Caco-2 (cell line): Measurements from ENCODE around the gene DKK1. TPM values are rescaled to one million over a fixed set of nuclear protein-coding genes. Genes with fewer than 3 reads are reported as not detected.

Experiments
- BruUV-seq: library from RNA; stranded (reverse); fragments of 400-500 nt; replicated peaks from 2 replicates; lab custom pipeline; 2021; lab: Mats Ljungman, UMichigan
- CTCF ChIA-PET: fragments of 300-600 bp; sonication (Branson Sonifier 250); formaldehyde crosslinking; loops from one replicate; lab custom pipeline; 2022; ENCODE audit warnings: antibody characterized with exemption; lab: Charles Lee
- POLR2A ChIA-PET: fragments of 300-600 bp; sonication (Branson Sonifier 250); formaldehyde crosslinking; loops from one replicate; lab custom pipeline; 2022; ENCODE audit warnings: antibody characterized with exemption; lab: Charles Lee
- DNase-seq, 2 experiments: peaks; one replicate each; pipeline versions ENCODE4 v3.0.0 to v3.0.0-alpha.2; 2020 to 2022
- H3K27me3 ChIP-seq: replicated peaks from 2 replicates; pipeline ENCODE4 v1.6.0; 2011; ENCODE audit warnings: low read length; ENCODE audit not compliant: control insufficient read depth, insufficient read depth
- H3K36me3 ChIP-seq: 2 replicates; pipeline ENCODE4 v1.5.1; 2011; ENCODE audit warnings: low read length; ENCODE audit not compliant: control insufficient read depth, insufficient read depth
- H3K4me1 ChIP-seq: fragments of 250-450 bp; sonication (Bioruptor Pico); 2 replicates; pipeline ENCODE4 v1.5.1; 2020; ENCODE audit warnings: mild to moderate bottlenecking
- H3K4me3 ChIP-seq: 2 replicates; pipeline ENCODE4 v1.5.1; 2011; ENCODE audit warnings: low read depth, mild to moderate bottlenecking, control low read depth, low read length
- H3K9me3 ChIP-seq: fragments of 250-450 bp; sonication (Bioruptor Pico); 2 replicates; pipeline ENCODE4 v1.5.1; 2020; ENCODE audit warnings: mild to moderate bottlenecking, moderate library complexity
- H3K27ac Mint-ChIP-seq: one replicate; pipeline ENCODE4 v1.8.0; 2022; ENCODE audit warnings: mixed read lengths; ENCODE audit not compliant: unreplicated experiment
- H3K27me3 Mint-ChIP-seq: one replicate; pipeline ENCODE4 v1.8.0; 2022; ENCODE audit warnings: mixed read lengths; ENCODE audit not compliant: insufficient read depth, unreplicated experiment
- H3K36me3 Mint-ChIP-seq: one replicate; pipeline ENCODE4 v1.8.0; 2022; ENCODE audit warnings: mild to moderate bottlenecking, mixed read lengths; ENCODE audit not compliant: insufficient read depth, unreplicated experiment
- H3K4me1 Mint-ChIP-seq: one replicate; pipeline ENCODE4 v1.8.0; 2022; ENCODE audit warnings: low read depth, mixed read lengths; ENCODE audit not compliant: unreplicated experiment
- H3K4me3 Mint-ChIP-seq: one replicate; pipeline ENCODE4 v1.8.0; 2022; ENCODE audit warnings: mild to moderate bottlenecking, moderate library complexity, mixed read lengths; ENCODE audit not compliant: unreplicated experiment
- H3K9me3 Mint-ChIP-seq: one replicate; pipeline ENCODE4 v1.8.0; 2022; ENCODE audit warnings: mixed read lengths; ENCODE audit not compliant: unreplicated experiment
- intact Hi-C: fragments of 100-400 bp; cut with micrococcal nuclease; formaldehyde crosslinking; loops from one replicate; pipeline ENCODE4 v1.10.0; 2022; ENCODE audit not compliant: unreplicated experiment
- total RNA-seq: library from RNA; stranded (reverse); gene quantifications from 2 replicates; pipeline ENCODE4 v1.2.3, GENCODE V29; 2022
- TF ChIP-seq, protein P1 (sequence below), 2 experiments: fragments of 200-600 bp in 1 of 2; IDR thresholded peaks; 1 replicate in 1 of 2; 2 replicates in 1 of 2; pipeline versions ENCODE4 v1.5.1 to v1.8.0; 2011 to 2022; ENCODE audit warnings: antibody characterized with exemption in 1 of 2, control low read depth in 1 of 2, inconsistent platforms in 1 of 2, low read depth in 1 of 2, low read length in 1 of 2, mild to moderate bottlenecking in 1 of 2, moderate library complexity in 1 of 2; ENCODE audit not compliant: insufficient read depth in 1 of 2, severe bottlenecking in 1 of 2, unreplicated experiment in 1 of 2

Gene DKK1
- total RNA-seq, 1 experiment from 2014 or later: 1,866 TPM

DNA sequence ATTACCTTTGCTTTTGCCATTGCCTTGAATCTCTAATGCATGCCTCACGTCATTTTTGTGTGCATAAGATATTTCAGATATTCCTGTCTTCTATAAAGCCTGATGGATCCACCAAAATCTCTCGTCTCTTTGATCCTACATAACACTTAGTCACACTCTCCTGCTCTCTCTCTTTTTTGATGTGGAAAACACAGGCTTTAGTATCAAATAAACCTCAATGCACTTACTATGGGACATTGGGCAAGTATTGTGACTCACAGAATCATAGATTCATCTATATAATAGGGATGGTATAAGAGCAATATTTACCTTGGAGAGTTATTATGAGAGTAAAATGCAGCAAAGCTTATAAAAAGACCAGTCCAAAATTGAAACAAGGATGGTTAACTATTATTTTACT is 39.1 kb downstream of the DKK1 start:
- ChIA-PET POLR2A (no interaction called here), CTCF (no interaction called here)
- peaks cover 9% of the 10 kb centered on the region; the same call in 1 of the 2 replicates for H3K9me3 ChIP-seq
- H3K4me1 ChIP-seq: peaks cover 54% of the 10 kb centered on the region
- no peaks in the 10 kb centered on the region for H3K27me3 Mint-ChIP-seq
- TSS peak; percentile 55 for BruUV-seq
- no peak overlapping the region for H3K4me3 ChIP-seq
- H3K27ac Mint-ChIP-seq: peak overlapping the region; percentile 86
- H3K9me3 Mint-ChIP-seq: peaks cover 39% of the 10 kb centered on the region
- intact Hi-C loops: loop anchor here (10.0 kb wide), 1 partner anchor 308 kb away; no protein-coding TSS in a partner anchor
- H3K27me3 ChIP-seq: no peaks in the 10 kb centered on the region
- H3K36me3 ChIP-seq: no peaks in the 10 kb centered on the region
- peaks cover 10% of the 10 kb centered on the region for H3K36me3 Mint-ChIP-seq
- H3K4me3 Mint-ChIP-seq: no peak overlapping the region
- peaks cover 58% of the 10 kb centered on the region for H3K4me1 Mint-ChIP-seq
- no peak for DNase-seq
- TF ChIP-seq, protein P1, sequence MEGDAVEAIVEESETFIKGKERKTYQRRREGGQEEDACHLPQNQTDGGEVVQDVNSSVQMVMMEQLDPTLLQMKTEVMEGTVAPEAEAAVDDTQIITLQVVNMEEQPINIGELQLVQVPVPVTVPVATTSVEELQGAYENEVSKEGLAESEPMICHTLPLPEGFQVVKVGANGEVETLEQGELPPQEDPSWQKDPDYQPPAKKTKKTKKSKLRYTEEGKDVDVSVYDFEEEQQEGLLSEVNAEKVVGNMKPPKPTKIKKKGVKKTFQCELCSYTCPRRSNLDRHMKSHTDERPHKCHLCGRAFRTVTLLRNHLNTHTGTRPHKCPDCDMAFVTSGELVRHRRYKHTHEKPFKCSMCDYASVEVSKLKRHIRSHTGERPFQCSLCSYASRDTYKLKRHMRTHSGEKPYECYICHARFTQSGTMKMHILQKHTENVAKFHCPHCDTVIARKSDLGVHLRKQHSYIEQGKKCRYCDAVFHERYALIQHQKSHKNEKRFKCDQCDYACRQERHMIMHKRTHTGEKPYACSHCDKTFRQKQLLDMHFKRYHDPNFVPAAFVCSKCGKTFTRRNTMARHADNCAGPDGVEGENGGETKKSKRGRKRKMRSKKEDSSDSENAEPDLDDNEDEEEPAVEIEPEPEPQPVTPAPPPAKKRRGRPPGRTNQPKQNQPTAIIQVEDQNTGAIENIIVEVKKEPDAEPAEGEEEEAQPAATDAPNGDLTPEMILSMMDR (IDR thresholded peaks at IDR 0.05; ENCODE audit: insufficient read depth in 1 of 2, low read depth in 1 of 2, low read length in 1 of 2, severe bottlenecking in 1 of 2, unreplicated experiment in 1 of 2): no peak

DNA sequence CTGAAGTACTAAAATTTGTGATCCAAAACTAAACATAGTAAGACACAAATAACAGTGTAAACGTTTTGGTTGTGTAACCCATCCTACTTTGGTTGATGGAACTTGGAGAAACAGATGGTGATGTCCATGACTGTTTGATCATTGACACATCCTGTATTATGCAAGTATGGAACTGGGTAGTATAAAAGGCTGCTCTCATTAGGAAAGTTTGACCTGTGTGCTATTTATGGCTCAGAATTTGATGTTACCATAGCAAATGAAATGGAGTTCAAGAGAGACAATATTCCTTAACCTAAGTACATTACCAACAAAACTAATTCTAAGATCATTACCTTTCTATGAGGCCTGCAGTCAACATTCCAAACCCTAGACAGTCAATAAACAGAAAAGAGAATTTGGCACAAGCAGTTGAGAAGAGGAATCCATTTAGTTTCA is 39.9 kb downstream of the DKK1 start:
- Histone ChIP-seq H3K36me3 (no peaks in the 10 kb centered on the region), H3K27me3 (no peaks in the 10 kb centered on the region), H3K4me1 (peaks cover 61% of the 10 kb centered on the region), H3K9me3 (0 out of 2 replicates have a peak, but pooled peaks cover 8% of the 10 kb centered on the region), H3K4me3 (no peak overlapping the region)
- Mint-ChIP-seq H3K36me3 (peaks cover 11% of the 10 kb centered on the region), H3K4me1 (peaks cover 66% of the 10 kb centered on the region), H3K27me3 (no peaks in the 10 kb centered on the region), H3K9me3 (peaks cover 31% of the 10 kb centered on the region), H3K4me3 (no peak overlapping the region), H3K27ac (peak overlapping the region; percentile 86)
- ChIA-PET POLR2A (interaction anchor here (1.8 kb wide), 1 partner anchor 40 kb away, joined by 4 read pairs; the partner anchor contains the start of gene DKK1), CTCF (interaction anchor here (2.1 kb wide), 1 partner anchor 40 kb away, joined by 10 read pairs; the partner anchor contains the start of gene DKK1)
- TF ChIP-seq, protein P1 (IDR thresholded peaks at IDR 0.05; ENCODE audit: insufficient read depth in 1 of 2, low read depth in 1 of 2, low read length in 1 of 2, severe bottlenecking in 1 of 2, unreplicated experiment in 1 of 2): no peak
- intact Hi-C loops: loop anchor here (1.0 to 10.0 kb wide), 8 partner anchors 19 to 309 kb away; partner anchors contain the start of gene DKK1
- DNase-seq: peak in 1 of 2 experiments; percentile 80
- no TSS peak for BruUV-seq

DNA sequence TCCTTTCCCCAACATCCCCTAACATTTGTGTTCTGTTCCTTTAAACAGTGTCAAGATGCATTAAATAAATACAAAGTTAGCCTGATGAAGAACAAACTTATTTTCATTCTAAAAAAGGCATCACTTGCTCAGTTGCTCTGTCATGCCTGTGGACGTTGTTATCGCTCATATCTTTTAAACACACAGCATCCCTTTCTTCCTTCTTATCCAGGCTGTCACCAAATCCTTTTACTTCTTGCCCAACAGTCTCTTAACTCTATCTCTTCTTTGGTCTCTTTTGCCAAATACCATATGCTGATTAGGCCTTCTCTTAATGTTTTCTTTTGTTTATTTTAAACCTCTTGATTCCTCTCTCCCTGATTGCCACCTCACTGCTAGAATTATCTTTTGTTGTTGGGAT is 43.9 kb downstream of the DKK1 start:
- ChIA-PET CTCF (no interaction called here), POLR2A (no interaction called here)
- peaks cover 17% of the 10 kb centered on the region for H3K9me3 ChIP-seq
- Mint-ChIP-seq H3K36me3 (peaks cover 21% of the 10 kb centered on the region), H3K4me1 (peaks cover 66% of the 10 kb centered on the region), H3K9me3 (peaks cover 7% of the 10 kb centered on the region), H3K27ac (peak overlapping the region; percentile 40), H3K27me3 (no peaks in the 10 kb centered on the region), H3K4me3 (peak overlapping the region; percentile 46)
- no peaks in the 10 kb centered on the region for H3K36me3 ChIP-seq
- intact Hi-C loops: loop anchor here (1.0 to 10.0 kb wide), 4 partner anchors 20 to 313 kb away; no protein-coding TSS in a partner anchor
- DNase-seq: peak in 1 of 2 experiments; percentile 68
- no TSS peak for BruUV-seq
- H3K27me3 ChIP-seq: no peaks in the 10 kb centered on the region
- no peak overlapping the region for H3K4me3 ChIP-seq
- TF ChIP-seq, protein P1 (IDR thresholded peaks at IDR 0.05; ENCODE audit: insufficient read depth in 1 of 2, low read depth in 1 of 2, low read length in 1 of 2, severe bottlenecking in 1 of 2, unreplicated experiment in 1 of 2): no peak
- H3K4me1 ChIP-seq: peaks cover 70% of the 10 kb centered on the region
